Naive thymus-derived CD4-positive, alpha-beta T cell (primary cell): ENCODE data around the gene RERE. TPM values are rescaled to one million over a fixed set of nuclear protein-coding genes. Genes with fewer than 3 reads are reported as not detected.
A peak's percentile ranks its signal among the peaks of the same experiment; 100 is the strongest.

Source experiments
- ATAC-seq: fragments of 150-1000 bp; cut with Tn5 transposase; 2 replicates; pipeline ENCODE4 v1.10.0; 2021; ENCODE audit warnings: mild to moderate bottlenecking, moderate library complexity
- CTCF ChIA-PET: fragments of 350-600 bp; sonication (Branson Sonifier 250); formaldehyde crosslinking; loops from one replicate; lab custom pipeline; 2021; ENCODE audit warnings: antibody characterized with exemption; lab: Charles Lee
- POLR2A ChIA-PET: fragments of 350-600 bp; sonication (Branson Sonifier 250); formaldehyde crosslinking; loops from one replicate; lab custom pipeline; 2021; ENCODE audit warnings: antibody characterized with exemption, inconsistent platforms; lab: Charles Lee
- DNase-seq, 9 donors: peaks; one replicate each; pipeline versions ENCODE4 v3.0.0 to v3.0.0-alpha.2; 2020 to 2022; ENCODE audit warnings: mixed read lengths in 1 of 9
- H3K27ac ChIP-seq: one replicate; pipeline ENCODE4 v1.7.0; 2013; ENCODE audit warnings: mild to moderate bottlenecking, low read depth, low read length, moderate library complexity
- H3K27me3 ChIP-seq, 2 donors: one replicate each; pipeline ENCODE4 v1.7.0; 2013; ENCODE audit warnings: low read length in 2 of 2, mild to moderate bottlenecking in 2 of 2, moderate library complexity in 2 of 2; ENCODE audit not compliant: control insufficient read depth in 2 of 2, insufficient read depth in 2 of 2
- H3K36me3 ChIP-seq, 3 experiments: 1 replicate in 2 of 3; 2 replicates in 1 of 3; pipeline ENCODE4 v1.7.0; 2013; ENCODE audit warnings: low read length in 3 of 3, mild to moderate bottlenecking in 3 of 3, moderate library complexity in 1 of 3; ENCODE audit not compliant: insufficient read depth in 3 of 3, control insufficient read depth in 2 of 3
- H3K4me1 ChIP-seq, 2 donors: one replicate each; pipeline ENCODE4 v1.7.0; 2013; ENCODE audit warnings: low read length in 2 of 2, mild to moderate bottlenecking in 2 of 2, moderate library complexity in 1 of 2; ENCODE audit not compliant: control insufficient read depth in 2 of 2, insufficient read depth in 2 of 2
- H3K4me3 ChIP-seq: 2 replicates; pipeline ENCODE4 v1.7.0; 2013; ENCODE audit warnings: mild to moderate bottlenecking, low read length
- H3K9me3 ChIP-seq, 3 experiments: 1 replicate in 2 of 3; 2 replicates in 1 of 3; pipeline ENCODE4 v1.7.0; 2013; ENCODE audit warnings: low read length in 3 of 3; ENCODE audit not compliant: control insufficient read depth in 2 of 3
- H3K27ac Mint-ChIP-seq, 9 donors: one replicate each; pipeline ENCODE4 v1.8.0; 2020 to 2022; ENCODE audit warnings: mixed read lengths in 9 of 9, mild to moderate bottlenecking in 8 of 9, moderate library complexity in 5 of 9, inconsistent platforms in 2 of 9
- H3K27me3 Mint-ChIP-seq, 5 donors: one replicate each; pipeline ENCODE4 v1.8.0; 2021 to 2022; ENCODE audit warnings: mixed read lengths in 5 of 5, mild to moderate bottlenecking in 1 of 5
- H3K36me3 Mint-ChIP-seq, 5 donors: one replicate each; pipeline ENCODE4 v1.8.0; 2020 to 2022; ENCODE audit warnings: mixed read lengths in 5 of 5, mild to moderate bottlenecking in 3 of 5, inconsistent platforms in 1 of 5
- H3K4me1 Mint-ChIP-seq, 7 donors: one replicate each; pipeline ENCODE4 v1.8.0; 2020 to 2022; ENCODE audit warnings: mixed read lengths in 7 of 7, mild to moderate bottlenecking in 3 of 7, inconsistent platforms in 1 of 7
- H3K4me3 Mint-ChIP-seq, 10 donors: one replicate each; pipeline ENCODE4 v1.8.0; 2020 to 2022; ENCODE audit warnings: mild to moderate bottlenecking in 10 of 10, mixed read lengths in 10 of 10, moderate library complexity in 6 of 10, inconsistent platforms in 2 of 10
- H3K9me3 Mint-ChIP-seq, 11 donors: one replicate each; pipeline ENCODE4 v1.8.0; 2020 to 2022; ENCODE audit warnings: mixed read lengths in 11 of 11, mild to moderate bottlenecking in 4 of 11, inconsistent platforms in 1 of 11, moderate library complexity in 1 of 11
- intact Hi-C, 2 donors: fragments of 100-400 bp; cut with micrococcal nuclease; formaldehyde crosslinking; loops; one replicate each; pipeline ENCODE4 v1.15.1; 2023
- polyA plus RNA-seq, 2 donors: library from polyadenylated mRNA; unstranded; fragments of 300-500 nt; fragmentation: Illumina TruSeq; gene quantifications; one replicate each; pipeline ENCODE4 v1.2.3, GENCODE V29; 2021
- total RNA-seq, 6 experiments: library from RNA in 5 of 6; stranded (reverse) in 5 of 6; gene quantifications; 1 replicate in 5 of 6; 2 replicates in 1 of 6; pipeline ENCODE4 v1.2.3 and lab custom pipeline; 2021 to 2026

Gene RERE
- total and polyA plus RNA-seq, 7 experiments from 2014 or later: 7.3 to 114 (median 106) TPM

GRCh38 chr1:8368956-8369639, 448.3 kb downstream of the RERE start:
- Mint-ChIP-seq H3K27me3 (no peaks in the 10 kb centered on the region), H3K4me3 (no peak overlapping the region), H3K4me1 (peaks cover 11 to 73% (median 58%) of the 10 kb centered on the region in 7 donors), H3K27ac (peak overlapping the region in 5 of 9 donors; percentile 51 to 76 (median 70)), H3K9me3 (peaks cover 0 to 2% (median 0%) of the 10 kb centered on the region in 11 donors), H3K36me3 (peaks cover 0 to 26% (median 0%) of the 10 kb centered on the region in 5 donors)
- Histone ChIP-seq H3K27me3 (no peaks in the 10 kb centered on the region), H3K4me3 (no peak overlapping the region), H3K27ac (no peak overlapping the region), H3K36me3 (peaks cover 0 to 73% (median 8%) of the 10 kb centered on the region in 3 experiments), H3K4me1 (no peaks in the 10 kb centered on the region), H3K9me3 (no peaks in the 10 kb centered on the region)
- CTCF ChIA-PET: interaction anchor here (0.6 kb wide), 1 partner anchor 54 kb away, joined by 7 read pairs; no protein-coding TSS in a partner anchor
- no peak for DNase-seq
- POLR2A ChIA-PET: no interaction called here
- intact Hi-C loops: no loop called here
- no peak for ATAC-seq

- intact Hi-C loops: no loop called here
- Mint-ChIP-seq H3K27ac (peak overlapping the region in 6 of 9 donors; percentile 8 to 76 (median 63)), H3K27me3 (no peaks in the 10 kb centered on the region), H3K4me1 (peaks cover 11 to 59% (median 54%) of the 10 kb centered on the region in 7 donors), H3K36me3 (peaks cover 0 to 33% (median 0%) of the 10 kb centered on the region in 5 donors), H3K9me3 (peaks cover 0 to 2% (median 0%) of the 10 kb centered on the region in 11 donors), H3K4me3 (no peak overlapping the region)
- CTCF ChIA-PET: interaction anchor here (0.7 kb wide), 1 partner anchor 359 kb away, joined by 4 read pairs; no protein-coding TSS in a partner anchor
- Histone ChIP-seq H3K4me3 (no peak overlapping the region), H3K4me1 (no peaks in the 10 kb centered on the region), H3K36me3 (peaks cover 0 to 73% (median 14%) of the 10 kb centered on the region in 3 experiments), H3K27me3 (no peaks in the 10 kb centered on the region), H3K27ac (no peak overlapping the region), H3K9me3 (no peaks in the 10 kb centered on the region)
- no peak for DNase-seq
- ATAC-seq: no peak
- POLR2A ChIA-PET: interaction anchor here (0.8 to 1.9 kb wide), 2 partner anchors 11 to 331 kb away, joined by 3 to 7 read pairs; no protein-coding TSS in a partner anchor
Measured at GRCh38 chr1:8367571-8368194, 449.8 kb downstream of the RERE start.

DNA sequence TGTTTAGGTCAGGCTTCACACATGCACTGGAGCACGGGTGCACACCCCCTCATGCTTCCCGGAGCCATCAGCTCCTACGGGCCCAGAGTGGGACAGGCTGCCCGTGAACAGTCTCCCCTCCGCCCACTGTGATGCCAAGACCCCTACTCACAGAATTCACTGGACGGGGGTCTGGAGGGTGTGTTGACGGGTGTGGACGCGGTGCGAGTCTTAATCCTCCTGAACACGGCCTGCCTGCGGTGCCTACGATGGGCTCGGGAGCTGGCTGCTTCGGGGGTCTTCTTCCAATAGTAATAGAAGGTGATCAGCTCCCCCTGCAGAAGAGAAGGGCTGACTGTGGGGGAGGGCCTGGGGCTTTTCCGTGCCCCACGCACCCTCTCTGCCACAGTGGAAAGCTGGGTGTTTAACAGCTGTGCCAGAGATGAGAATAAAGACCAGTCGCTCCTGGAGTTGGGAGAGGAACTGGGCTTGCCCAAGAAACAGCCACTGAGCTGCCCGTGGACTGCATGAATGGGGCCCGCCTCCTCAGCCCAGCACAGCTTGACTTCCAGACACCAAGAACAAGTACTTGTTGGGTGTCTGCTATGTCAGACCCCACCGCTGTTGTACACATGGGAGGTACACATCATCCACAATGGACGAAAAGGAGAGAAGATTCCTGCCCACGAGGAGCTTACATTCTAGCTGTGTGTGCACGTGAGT, 451.6 kb downstream of the RERE start:
- peaks cover 12 to 73% (median 26%) of the 10 kb centered on the region in 3 experiments for H3K36me3 ChIP-seq
- ChIA-PET CTCF (interaction anchor here (0.7 to 2.5 kb wide), 3 partner anchors 12 to 351 kb away, joined by 3 to 7 read pairs (median 5); no protein-coding TSS in a partner anchor), POLR2A (no interaction called here)
- no peak overlapping the region for H3K27ac ChIP-seq
- no peaks in the 10 kb centered on the region for H3K4me1 ChIP-seq
- Mint-ChIP-seq H3K27me3 (no peaks in the 10 kb centered on the region), H3K4me1 (peaks cover 7 to 42% (median 35%) of the 10 kb centered on the region in 7 donors), H3K36me3 (peaks cover 0 to 32% (median 0%) of the 10 kb centered on the region in 5 donors), H3K9me3 (peaks cover 0 to 2% (median 0%) of the 10 kb centered on the region in 11 donors), H3K4me3 (no peak overlapping the region), H3K27ac (peak overlapping the region in 4 of 9 donors; percentile 32 to 76 (median 72))
- ATAC-seq (no peak), DNase-seq (no peak)
- H3K27me3 ChIP-seq: no peaks in the 10 kb centered on the region
- H3K4me3 ChIP-seq: no peak overlapping the region
- H3K9me3 ChIP-seq: no peaks in the 10 kb centered on the region
- intact Hi-C loops: no loop called here

- Mint-ChIP-seq H3K27me3 (no peaks in the 10 kb centered on the region), H3K9me3 (peaks cover 0 to 2% (median 0%) of the 10 kb centered on the region in 11 donors), H3K36me3 (peaks cover 0 to 28% (median 0%) of the 10 kb centered on the region in 5 donors), H3K4me3 (no peak overlapping the region), H3K27ac (peak overlapping the region in 2 of 9 donors; percentile 5 to 54), H3K4me1 (peaks cover 4 to 33% (median 25%) of the 10 kb centered on the region in 7 donors)
- no peaks in the 10 kb centered on the region for H3K27me3 ChIP-seq
- H3K36me3 ChIP-seq: peaks cover 14 to 75% (median 26%) of the 10 kb centered on the region in 3 experiments
- no peaks in the 10 kb centered on the region for H3K9me3 ChIP-seq
- CTCF ChIA-PET: interaction anchor here (1.3 to 2.5 kb wide), 2 partner anchors 15 to 350 kb away, joined by 3 to 7 read pairs; no protein-coding TSS in a partner anchor
- POLR2A ChIA-PET: no interaction called here
- intact Hi-C loops: no loop called here
- no peaks in the 10 kb centered on the region for H3K4me1 ChIP-seq
- H3K4me3 ChIP-seq: no peak overlapping the region
- ATAC-seq (no peak), DNase-seq (no peak)
- H3K27ac ChIP-seq: no peak overlapping the region
Measured at GRCh38 chr1:8364528-8365442, 452.7 kb downstream of the RERE start.

GRCh38 chr1:8363767-8364301, 453.6 kb downstream of the RERE start:
- Mint-ChIP-seq H3K4me3 (no peak overlapping the region), H3K36me3 (peaks cover 0 to 28% (median 0%) of the 10 kb centered on the region in 5 donors), H3K4me1 (peaks cover 4 to 27% (median 18%) of the 10 kb centered on the region in 7 donors), H3K27ac (peak overlapping the region in 3 of 9 donors; percentile 40 to 60 (median 54)), H3K9me3 (peaks cover 0 to 3% (median 0%) of the 10 kb centered on the region in 11 donors), H3K27me3 (no peaks in the 10 kb centered on the region)
- peaks cover 22 to 84% (median 26%) of the 10 kb centered on the region in 3 experiments for H3K36me3 ChIP-seq
- ChIA-PET POLR2A (interaction anchor here (0.7 kb wide), 1 partner anchor 691 kb away, joined by 3 read pairs; no protein-coding TSS in a partner anchor), CTCF (interaction anchor here (2.5 kb wide), 1 partner anchor 349 kb away, joined by 7 read pairs; no protein-coding TSS in a partner anchor)
- intact Hi-C loops: no loop called here
- ATAC-seq: no peak
- H3K4me3 ChIP-seq: no peak overlapping the region
- DNase-seq: no peak
- H3K27me3 ChIP-seq: no peaks in the 10 kb centered on the region
- H3K27ac ChIP-seq: peak overlapping the region; percentile 17
- H3K4me1 ChIP-seq: no peaks in the 10 kb centered on the region
- H3K9me3 ChIP-seq: no peaks in the 10 kb centered on the region
